ENCODE data around the gene ADIPOQ.

DNA sequence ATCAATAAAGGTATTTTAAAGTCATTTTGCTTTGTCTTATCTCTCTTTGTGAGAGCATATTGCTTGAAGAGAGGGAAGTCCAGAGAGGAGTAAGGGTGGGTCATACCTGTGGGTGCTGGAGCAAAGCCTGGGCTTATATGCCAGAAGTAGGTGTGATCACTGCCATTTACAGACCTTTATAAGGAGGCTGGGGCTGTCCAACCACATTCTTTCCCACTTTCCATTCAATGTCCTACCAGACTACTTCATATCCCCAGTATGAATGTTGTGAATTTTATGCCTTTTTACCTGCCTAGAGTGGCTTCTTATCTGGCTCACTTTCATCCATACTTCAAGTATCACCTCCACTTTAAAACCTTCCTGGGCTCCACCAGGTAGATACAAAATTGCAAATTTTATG is 48.4 kb downstream of the ADIPOQ start:
- TF ChIP-seq, protein P1, sequence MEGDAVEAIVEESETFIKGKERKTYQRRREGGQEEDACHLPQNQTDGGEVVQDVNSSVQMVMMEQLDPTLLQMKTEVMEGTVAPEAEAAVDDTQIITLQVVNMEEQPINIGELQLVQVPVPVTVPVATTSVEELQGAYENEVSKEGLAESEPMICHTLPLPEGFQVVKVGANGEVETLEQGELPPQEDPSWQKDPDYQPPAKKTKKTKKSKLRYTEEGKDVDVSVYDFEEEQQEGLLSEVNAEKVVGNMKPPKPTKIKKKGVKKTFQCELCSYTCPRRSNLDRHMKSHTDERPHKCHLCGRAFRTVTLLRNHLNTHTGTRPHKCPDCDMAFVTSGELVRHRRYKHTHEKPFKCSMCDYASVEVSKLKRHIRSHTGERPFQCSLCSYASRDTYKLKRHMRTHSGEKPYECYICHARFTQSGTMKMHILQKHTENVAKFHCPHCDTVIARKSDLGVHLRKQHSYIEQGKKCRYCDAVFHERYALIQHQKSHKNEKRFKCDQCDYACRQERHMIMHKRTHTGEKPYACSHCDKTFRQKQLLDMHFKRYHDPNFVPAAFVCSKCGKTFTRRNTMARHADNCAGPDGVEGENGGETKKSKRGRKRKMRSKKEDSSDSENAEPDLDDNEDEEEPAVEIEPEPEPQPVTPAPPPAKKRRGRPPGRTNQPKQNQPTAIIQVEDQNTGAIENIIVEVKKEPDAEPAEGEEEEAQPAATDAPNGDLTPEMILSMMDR (IDR thresholded peaks at IDR 0.05 in 8 of 11, conservative IDR thresholded peaks at IDR 0.05 in 3 of 11) = no peak
- no peak for TF ChIP-seq POLR2A (IDR thresholded peaks at IDR 0.05)

Measured in spleen (tissue), 7 donors.